ENCODE results near the gene ZC3H13. TPM values are rescaled to one million over a fixed set of nuclear protein-coding genes. Genes with fewer than 3 reads are reported as not detected.

Gene ZC3H13
- total and polyA plus RNA-seq, 2 experiments from 2014 or later, result 15.6 to 50.7 TPM

DNA sequence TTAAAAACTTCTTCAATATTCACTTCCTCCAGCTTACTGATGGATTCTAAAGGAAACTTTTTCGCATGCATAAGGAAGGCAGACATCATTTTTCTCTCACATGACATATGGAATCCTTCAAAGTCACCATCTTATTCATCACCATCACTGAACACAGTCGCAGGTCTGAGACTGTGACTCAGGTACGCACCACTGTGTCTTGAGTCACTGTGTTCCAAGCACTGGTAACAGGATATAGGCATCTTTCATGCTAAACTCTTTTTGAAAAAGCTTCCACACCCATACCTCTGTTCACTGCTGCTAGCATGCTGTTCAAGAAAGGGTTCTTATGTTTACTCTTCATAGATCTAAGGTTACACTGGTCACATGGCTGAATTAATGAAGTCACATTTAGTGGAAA, 133.9 kb downstream of the ZC3H13 start:
- in situ Hi-C loops (cut with MboI), result no loop called here
- Histone ChIP-seq H3K9ac (no peak overlapping the region), H3K36me3 (ENCODE audit: low read depth) (no peaks in the 10 kb centered on the region), H3K27ac (no peak overlapping the region), H3F3A (ENCODE audit: insufficient read depth) (no peaks in the 10 kb centered on the region), H3K27me3 (replicated peaks; ENCODE audit: insufficient read depth) (peaks cover 3% of the 10 kb centered on the region; the same call in 1 of the 2 replicates), H3K4me1 (ENCODE audit: insufficient read depth) (no peaks in the 10 kb centered on the region), H2AFZ (no peak overlapping the region), H4K20me1 (ENCODE audit: insufficient read depth) (no peaks in the 10 kb centered on the region), H3K79me2 (ENCODE audit: insufficient read depth) (no peaks in the 10 kb centered on the region), H3K9me3 (ENCODE audit: low read depth) (no peaks in the 10 kb centered on the region), H3K4me3 (no peak overlapping the region), H3K9me2 (ENCODE audit: insufficient read depth) (no peaks in the 10 kb centered on the region), H3K4me2 (ENCODE audit: unreplicated experiment) (no peak overlapping the region)
- TF ChIP-seq EZH2 (IDR thresholded peaks at IDR 0.05; ENCODE audit: insufficient read depth, poor library complexity, severe bottlenecking), result no peak
- no peak for TF ChIP-seq EZH2phosphoT487 (IDR thresholded peaks at IDR 0.05; ENCODE audit: insufficient read depth, low read depth)
- 43 to 47% methylated on average over 3 of the region's 3 CpGs for WGBS, 2 experiments (ENCODE audit: low coverage in 1 of 2, low lambda C conversion rate in 2 of 2, missing lambda C conversion rate in 2 of 2)
- DNase-seq, result no peak

DNA sequence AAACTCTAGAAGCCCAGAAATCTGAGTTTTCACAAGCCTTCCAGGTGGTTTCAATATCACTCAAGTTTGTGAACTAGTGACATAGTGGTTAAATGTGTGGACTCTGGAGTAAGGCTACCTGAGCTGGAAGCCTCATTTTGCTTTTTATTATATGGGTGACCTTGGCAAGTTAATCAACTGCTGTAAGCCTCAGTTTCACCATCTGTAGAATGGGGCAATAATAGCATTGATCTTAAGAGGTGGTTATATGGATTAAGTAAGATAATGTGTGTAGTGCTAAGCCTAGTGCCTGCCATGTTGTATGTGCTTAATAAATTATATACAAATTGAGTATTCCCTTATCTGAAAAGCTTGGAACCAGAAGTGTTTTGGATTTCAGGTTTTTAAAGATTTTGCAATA, 135.5 kb downstream of the ZC3H13 start:
- Histone ChIP-seq H2AFZ (no peak overlapping the region), H3K9me3 (ENCODE audit: low read depth) (no peaks in the 10 kb centered on the region)
- DNase-seq, result no peak

DNA sequence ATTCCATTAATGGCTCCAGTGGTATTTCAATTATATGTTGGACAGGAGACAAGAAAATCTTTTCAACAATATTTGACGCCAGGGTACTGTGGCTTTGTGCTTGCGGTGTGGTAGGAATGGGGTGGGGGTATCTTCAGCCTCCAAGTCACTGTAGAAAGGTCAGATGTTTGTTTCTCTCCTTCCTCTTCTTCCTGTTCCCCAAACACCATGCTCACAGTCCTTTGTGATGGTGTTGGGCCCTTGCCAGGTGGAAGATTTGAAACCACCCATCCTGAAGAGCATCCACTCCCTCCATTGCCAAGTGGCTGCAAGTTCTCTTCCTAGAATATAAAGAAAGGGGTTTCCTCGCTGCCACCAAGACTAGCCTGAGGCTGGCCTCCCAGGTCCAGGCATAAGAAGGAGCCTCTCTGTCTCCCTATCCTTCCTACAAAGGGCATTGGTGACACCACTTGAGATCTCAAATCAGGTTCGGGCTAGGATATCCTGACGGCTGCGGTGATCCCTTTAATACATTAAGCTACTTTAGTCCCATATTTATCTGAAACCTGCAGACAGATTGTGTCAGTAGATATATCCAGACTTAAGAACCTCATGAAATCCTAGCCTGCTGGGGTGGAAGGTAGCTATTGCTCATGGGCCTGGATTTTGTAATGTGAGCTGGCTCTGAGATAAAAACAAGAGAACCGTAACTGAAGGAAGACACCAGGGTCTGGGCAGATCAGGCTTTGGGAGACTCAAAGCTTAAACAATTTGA, 136.7 kb downstream of the ZC3H13 start:
- Histone ChIP-seq H3K9me3 (ENCODE audit: low read depth) (no peaks in the 10 kb centered on the region), H3K9me2 (ENCODE audit: insufficient read depth) (no peaks in the 10 kb centered on the region), H3K4me3 (no peak overlapping the region), H3K4me2 (ENCODE audit: unreplicated experiment) (no peak overlapping the region), H3K27ac (no peak overlapping the region), H3K27me3 (replicated peaks; ENCODE audit: insufficient read depth) (no peaks in the 10 kb centered on the region; the same call in 1 of the 2 replicates), H3K9ac (no peak overlapping the region), H3K79me2 (ENCODE audit: insufficient read depth) (no peaks in the 10 kb centered on the region), H4K20me1 (ENCODE audit: insufficient read depth) (no peaks in the 10 kb centered on the region), H3K4me1 (ENCODE audit: insufficient read depth) (no peaks in the 10 kb centered on the region), H3K36me3 (ENCODE audit: low read depth) (no peaks in the 10 kb centered on the region), H2AFZ (no peak overlapping the region), H3F3A (ENCODE audit: insufficient read depth) (no peaks in the 10 kb centered on the region)
- in situ Hi-C loops (cut with MboI), result no loop called here
- no peak for DNase-seq
- WGBS, 2 experiments (ENCODE audit: low coverage in 1 of 2, low lambda C conversion rate in 2 of 2, missing lambda C conversion rate in 2 of 2), result 81% methylated on average over 7 of the region's 7 CpGs
- TF ChIP-seq EZH2 (IDR thresholded peaks at IDR 0.05; ENCODE audit: insufficient read depth, poor library complexity, severe bottlenecking) (no peak), EZH2phosphoT487 (IDR thresholded peaks at IDR 0.05; ENCODE audit: insufficient read depth, low read depth) (no peak)

More for the DNA sequence above, 135.5 kb downstream of the ZC3H13 start:
- no peaks in the 10 kb centered on the region for H4K20me1 ChIP-seq (ENCODE audit: insufficient read depth)
- H3F3A ChIP-seq (ENCODE audit: insufficient read depth), result no peaks in the 10 kb centered on the region
- H3K79me2 ChIP-seq (ENCODE audit: insufficient read depth), result no peaks in the 10 kb centered on the region
- H3K36me3 ChIP-seq (ENCODE audit: low read depth), result no peaks in the 10 kb centered on the region
- no peak overlapping the region for H3K4me3 ChIP-seq
- no peaks in the 10 kb centered on the region for H3K9me2 ChIP-seq (ENCODE audit: insufficient read depth)
- no peaks in the 10 kb centered on the region for H3K4me1 ChIP-seq (ENCODE audit: insufficient read depth)
- peaks cover 3% of the 10 kb centered on the region; the same call in 1 of the 2 replicates for H3K27me3 ChIP-seq (replicated peaks; ENCODE audit: insufficient read depth)
- in situ Hi-C loops (cut with MboI), result no loop called here
- TF ChIP-seq EZH2 (IDR thresholded peaks at IDR 0.05; ENCODE audit: insufficient read depth, poor library complexity, severe bottlenecking) (no peak), EZH2phosphoT487 (IDR thresholded peaks at IDR 0.05; ENCODE audit: insufficient read depth, low read depth) (no peak)
- H3K9ac ChIP-seq, result no peak overlapping the region
- no peak overlapping the region for H3K4me2 ChIP-seq (ENCODE audit: unreplicated experiment)
- H3K27ac ChIP-seq, result no peak overlapping the region

DNA sequence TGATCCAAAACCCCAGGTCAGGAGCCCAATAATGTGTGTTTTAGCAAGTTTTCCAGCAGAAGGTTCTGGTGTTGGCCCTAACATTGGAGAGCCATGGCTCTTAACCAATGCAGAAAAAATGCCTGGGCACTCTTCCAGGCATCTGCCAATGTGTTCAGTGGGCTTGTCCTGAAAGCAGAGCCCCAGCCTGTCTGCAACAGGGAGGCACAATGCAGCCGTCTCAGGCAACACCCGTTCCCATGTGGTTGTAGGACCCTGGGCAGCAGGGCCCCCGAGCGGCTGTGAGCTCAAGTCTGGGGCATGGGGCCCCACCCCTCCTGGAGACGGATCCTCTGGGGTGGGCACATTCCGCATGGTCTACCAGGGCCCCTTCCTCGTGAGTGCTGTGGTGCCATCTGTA, 142.9 kb downstream of the ZC3H13 start:
- Histone ChIP-seq H3K9me3 (ENCODE audit: low read depth) (no peaks in the 10 kb centered on the region), H3K36me3 (ENCODE audit: low read depth) (no peaks in the 10 kb centered on the region), H4K20me1 (ENCODE audit: insufficient read depth) (no peaks in the 10 kb centered on the region), H3F3A (ENCODE audit: insufficient read depth) (no peaks in the 10 kb centered on the region), H3K27ac (no peak overlapping the region), H3K4me1 (ENCODE audit: insufficient read depth) (no peaks in the 10 kb centered on the region), H3K27me3 (replicated peaks; ENCODE audit: insufficient read depth) (no peaks in the 10 kb centered on the region; the same call in 1 of the 2 replicates), H3K4me2 (ENCODE audit: unreplicated experiment) (no peak overlapping the region), H2AFZ (no peak overlapping the region), H3K9me2 (ENCODE audit: insufficient read depth) (no peaks in the 10 kb centered on the region), H3K9ac (no peak overlapping the region), H3K4me3 (no peak overlapping the region), H3K79me2 (ENCODE audit: insufficient read depth) (no peaks in the 10 kb centered on the region)
- 19 to 28% methylated on average over 6 to 7 of the region's 7 CpGs for WGBS, 2 experiments (ENCODE audit: low coverage in 1 of 2, low lambda C conversion rate in 2 of 2, missing lambda C conversion rate in 2 of 2)
- in situ Hi-C loops (cut with MboI), result no loop called here
- TF ChIP-seq EZH2 (IDR thresholded peaks at IDR 0.05; ENCODE audit: insufficient read depth, poor library complexity, severe bottlenecking) (no peak), EZH2phosphoT487 (IDR thresholded peaks at IDR 0.05; ENCODE audit: insufficient read depth, low read depth) (no peak)
- DNase-seq, result no peak

Measured in GM23248 (cell line).